GM10847 (cell line): Measurements from ENCODE around the gene KCTD11.

Experiments used
- POLR2A ChIP-seq: IDR thresholded peaks from 2 replicates; pipeline ENCODE4 v1.6.1; 2011; ENCODE audit not compliant: insufficient read length; ENCODE audit errors: extremely low read depth

Gene KCTD11

DNA sequence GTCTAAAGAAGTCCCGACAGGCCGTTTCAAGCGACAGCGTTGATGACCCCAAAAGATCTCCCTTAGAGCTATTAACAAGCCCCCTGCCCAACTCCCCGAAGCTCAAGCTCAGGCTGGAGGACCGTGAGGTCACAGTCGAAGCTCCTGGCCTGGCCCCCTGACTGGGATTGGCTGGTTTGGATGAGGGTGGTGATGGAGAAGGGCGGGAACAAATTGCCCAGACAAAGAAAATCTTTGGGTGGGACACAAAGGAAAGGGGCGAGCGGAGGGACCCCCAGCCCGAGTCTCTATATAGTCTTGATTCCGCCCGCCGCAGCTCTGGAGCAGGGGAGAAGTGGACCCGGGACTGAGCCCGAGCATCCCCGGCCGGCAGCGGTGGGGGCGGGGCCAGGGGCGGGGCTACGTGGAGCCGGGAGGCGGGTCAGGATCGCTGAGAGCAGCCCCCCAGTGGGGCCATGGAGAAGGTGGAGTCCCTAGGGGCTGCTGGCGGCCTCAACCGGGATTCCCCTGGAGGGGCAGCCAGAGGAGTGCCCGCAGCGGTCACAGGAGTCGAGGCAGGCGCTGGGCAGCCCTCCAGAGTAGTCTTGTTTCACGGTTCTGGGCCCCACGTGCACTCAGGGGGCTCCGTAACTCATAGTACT, 21.8 kb upstream of the KCTD11 start:
- no peak for TF ChIP-seq POLR2A

DNA sequence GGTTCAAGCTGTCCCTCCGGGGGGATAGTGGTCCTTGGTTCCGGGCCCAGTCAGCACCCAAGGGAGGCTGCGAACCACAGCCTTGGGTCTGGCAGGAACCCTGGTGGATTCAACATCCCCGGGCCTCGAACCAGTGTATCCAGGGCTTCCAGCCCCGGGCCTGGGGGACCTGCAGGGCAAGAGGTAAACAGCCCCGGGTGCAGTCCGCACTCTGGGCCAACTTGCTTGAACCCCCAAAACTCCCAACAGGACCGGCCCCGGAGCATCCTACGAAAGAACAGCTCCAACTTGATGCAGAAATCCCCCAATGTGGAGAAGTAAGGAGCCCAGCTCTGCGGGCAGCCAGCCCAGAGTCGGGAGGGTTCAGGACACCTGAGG, 21.3 kb upstream of the KCTD11 start:
- TF ChIP-seq POLR2A, result no peak

- no peak for TF ChIP-seq POLR2A
Observed at GRCh38 chr17:7332111-7332510, 19.9 kb upstream of the KCTD11 start.

DNA sequence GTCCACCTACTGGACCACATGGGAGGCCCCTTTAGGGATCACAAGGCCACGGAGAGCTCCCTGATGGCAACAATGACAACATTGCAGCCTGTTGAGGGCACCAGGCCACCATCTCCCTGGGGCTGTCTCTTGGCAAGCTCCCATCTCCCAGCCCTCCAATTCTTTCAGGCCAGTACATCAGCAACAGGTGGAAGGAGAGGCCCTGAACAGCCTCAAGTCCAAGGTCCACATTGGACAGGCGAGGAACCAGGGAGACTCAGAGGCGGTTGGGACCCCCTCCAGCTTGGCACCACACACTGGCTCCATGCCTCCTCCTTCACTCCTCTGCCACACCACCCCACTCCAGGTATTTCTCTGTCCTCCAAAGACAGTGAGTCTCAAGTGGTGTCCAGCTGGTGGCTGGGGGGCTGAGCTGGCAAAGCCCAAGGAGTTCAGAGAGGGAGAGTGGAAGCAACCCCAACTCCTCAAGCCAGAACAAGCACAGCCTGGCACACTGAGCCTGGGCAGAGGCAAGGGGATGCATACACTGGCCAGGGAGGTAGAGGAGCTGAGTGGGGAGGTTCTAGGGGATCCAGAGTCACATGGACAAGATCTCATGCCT, 16.9 kb upstream of the KCTD11 start:
- no peak for TF ChIP-seq POLR2A

GRCh38 chr17:7336240-7337175, 15.5 kb upstream of the KCTD11 start, which contains the start of gene ACAP1:
Gene ACAP1 (plus strand): TSS chr17:7336529. CDS start chr17:7336735, 206 bp downstream.
- peak; percentile 25 for TF ChIP-seq POLR2A

DNA sequence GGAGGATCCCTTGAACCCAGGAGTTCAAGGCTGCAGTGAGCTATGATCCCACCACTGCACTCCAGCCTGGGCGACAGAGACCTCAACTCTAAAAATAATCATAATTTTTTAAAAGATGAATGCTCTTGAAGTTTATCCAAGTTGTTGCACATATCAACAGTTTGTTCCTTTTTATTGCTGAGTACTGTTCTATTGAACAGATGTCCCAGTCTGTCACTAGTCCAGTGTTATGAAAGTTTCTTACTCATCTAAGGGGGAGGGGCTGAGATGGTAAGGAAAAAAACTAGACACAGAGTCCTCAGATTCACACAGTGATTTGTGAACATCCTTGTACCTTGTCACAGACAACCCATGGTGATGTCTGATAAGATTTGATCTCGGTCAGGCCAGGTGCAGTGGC, 11.8 kb upstream of the KCTD11 start:
- no peak for TF ChIP-seq POLR2A

DNA sequence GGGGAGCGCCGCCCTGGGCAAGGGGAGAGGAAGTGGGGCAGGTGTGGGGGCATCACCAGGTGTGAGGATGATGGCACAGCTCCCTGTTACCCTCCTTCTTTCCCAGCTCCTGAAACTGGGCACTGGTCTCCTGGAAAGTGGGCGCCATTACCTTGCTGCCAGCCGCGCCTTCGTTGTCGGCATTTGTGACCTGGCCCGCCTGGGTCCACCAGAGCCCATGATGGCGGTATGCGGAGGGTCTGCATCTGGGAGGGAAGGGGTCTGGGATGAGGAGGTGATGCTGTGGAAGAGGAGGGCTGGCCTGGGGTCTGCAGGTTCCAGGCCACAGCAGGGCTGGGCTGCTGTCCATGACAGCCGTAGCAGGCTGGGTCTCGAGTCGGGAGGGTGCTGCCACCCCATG, 10.1 kb upstream of the KCTD11 start:
- no peak for TF ChIP-seq POLR2A

- no peak for TF ChIP-seq POLR2A
Observed at GRCh38 chr17:7343250-7343649, 8.7 kb upstream of the KCTD11 start.

GRCh38 chr17:7346761-7347614, 5.0 kb upstream of the KCTD11 start:
- no peak for TF ChIP-seq POLR2A

DNA sequence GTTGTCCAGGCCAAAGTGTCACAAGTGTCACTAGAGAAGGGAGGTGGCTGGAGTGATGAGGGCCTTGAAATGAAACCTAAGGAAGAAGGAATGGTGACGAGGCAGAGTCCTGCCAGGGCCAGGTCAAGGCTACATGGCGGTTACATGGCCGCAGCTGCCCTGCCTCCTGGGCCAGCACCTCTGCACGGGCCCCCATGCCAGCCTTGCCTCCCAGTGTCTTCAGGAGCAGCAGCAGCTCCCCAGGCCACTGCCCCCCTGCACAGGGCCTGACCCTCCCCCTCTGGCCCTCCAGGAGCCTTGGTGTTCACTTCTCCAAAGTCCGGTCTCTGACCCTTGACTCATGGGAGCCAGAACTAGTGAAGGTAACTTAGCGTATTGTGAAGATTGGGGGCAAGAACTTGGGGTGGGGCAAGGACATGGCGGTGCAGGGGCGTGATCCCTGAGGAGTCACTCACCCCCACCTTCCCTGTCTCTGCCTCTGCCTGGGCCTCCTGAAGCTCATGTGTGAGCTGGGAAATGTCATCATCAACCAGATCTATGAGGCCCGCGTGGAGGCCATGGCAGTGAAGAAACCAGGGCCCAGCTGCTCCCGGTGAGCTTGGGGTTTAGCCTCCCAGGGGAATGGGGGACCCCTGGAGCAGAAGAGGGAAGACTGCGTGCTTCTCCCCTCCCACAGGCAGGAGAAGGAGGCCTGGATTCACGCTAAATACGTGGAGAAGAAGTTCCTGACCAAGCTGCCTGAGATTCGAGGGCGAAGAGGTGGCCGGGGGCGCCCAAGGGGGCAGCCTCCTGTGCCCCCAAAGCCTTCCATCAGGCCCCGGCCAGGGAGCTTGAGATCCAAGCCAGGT, 4.1 kb upstream of the KCTD11 start:
- no peak for TF ChIP-seq POLR2A

- TF ChIP-seq POLR2A, result no peak
Observed at GRCh38 chr17:7348478-7349242, 3.3 kb upstream of the KCTD11 start.

- no peak for TF ChIP-seq POLR2A
Observed at GRCh38 chr17:7352503-7352889, 534 bp downstream of the KCTD11 start.

DNA sequence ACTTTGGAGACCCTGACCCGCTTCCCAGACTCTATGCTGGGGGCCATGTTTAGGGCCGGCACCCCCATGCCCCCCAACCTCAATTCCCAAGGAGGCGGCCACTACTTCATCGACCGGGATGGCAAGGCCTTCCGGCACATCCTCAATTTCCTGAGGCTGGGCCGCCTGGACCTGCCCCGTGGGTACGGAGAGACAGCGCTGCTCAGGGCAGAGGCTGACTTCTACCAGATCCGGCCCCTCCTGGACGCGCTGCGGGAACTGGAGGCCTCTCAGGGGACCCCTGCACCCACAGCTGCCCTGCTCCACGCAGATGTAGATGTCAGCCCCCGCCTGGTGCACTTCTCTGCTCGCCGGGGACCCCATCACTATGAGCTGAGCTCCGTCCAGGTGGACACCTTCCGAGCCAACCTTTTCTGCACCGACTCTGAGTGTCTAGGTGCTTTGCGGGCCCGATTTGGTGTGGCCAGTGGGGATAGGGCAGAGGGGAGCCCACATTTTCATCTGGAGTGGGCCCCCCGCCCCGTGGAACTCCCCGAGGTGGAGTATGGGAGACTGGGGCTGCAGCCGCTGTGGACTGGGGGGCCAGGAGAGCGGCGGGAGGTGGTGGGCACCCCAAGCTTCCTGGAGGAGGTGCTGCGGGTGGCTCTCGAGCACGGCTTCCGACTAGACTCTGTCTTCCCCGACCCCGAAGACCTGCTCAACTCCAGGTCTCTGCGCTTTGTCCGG, 1.1 kb downstream of the KCTD11 start:
- TF ChIP-seq POLR2A, result no peak

GRCh38 chr17:7354262-7354843, 2.4 kb downstream of the KCTD11 start:
- no peak for TF ChIP-seq POLR2A
